HG03025 (cell line): ENCODE data around the gene SCFD2.
A peak's percentile ranks its signal among the peaks of the same experiment; 100 is the strongest.

Source experiments
- ATAC-seq: cut with Tn5 transposase; IDR thresholded peaks from one replicate; pipeline ENCODE4 v1.9.1; 2021; ENCODE audit warnings: mild to moderate bottlenecking, moderate library complexity; ENCODE audit not compliant: unreplicated experiment, low FRiP score

The SCFD2 gene

GRCh38 chr4:52912608-52913007 is 453.3 kb downstream of the SCFD2 start:
- ATAC-seq = no peak

DNA sequence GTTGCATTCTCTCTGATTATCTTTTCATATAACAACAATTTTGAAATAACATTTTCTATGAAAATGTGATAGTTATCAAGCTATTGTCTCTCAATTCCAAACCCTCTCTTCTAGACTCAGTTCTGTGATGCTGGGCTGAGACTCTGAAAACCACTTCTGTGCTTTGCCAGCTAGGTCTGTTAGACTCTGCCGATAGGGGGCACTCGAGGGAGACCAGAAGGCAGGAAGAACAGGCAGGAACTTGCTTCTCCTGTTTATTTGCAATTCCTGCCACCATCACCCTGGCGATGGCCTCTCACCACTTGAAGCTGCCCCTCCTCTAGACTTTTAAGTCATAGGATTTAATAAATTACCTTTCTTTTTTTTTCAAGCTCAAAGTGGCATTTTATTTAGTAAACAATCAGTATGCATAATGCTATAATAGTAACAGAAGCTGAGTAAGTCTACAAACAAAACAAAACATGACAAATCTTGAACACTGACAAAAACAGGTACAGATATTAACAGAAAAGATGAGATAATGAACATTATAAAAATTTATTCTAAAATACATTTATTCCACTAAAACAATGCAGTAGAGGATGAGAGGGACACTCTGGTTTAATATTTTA is 454.1 kb downstream of the SCFD2 start:
- peak; percentile 69 for ATAC-seq

- no peak for ATAC-seq
Observed at GRCh38 chr4:52910115-52910514, 455.7 kb downstream of the SCFD2 start.

DNA sequence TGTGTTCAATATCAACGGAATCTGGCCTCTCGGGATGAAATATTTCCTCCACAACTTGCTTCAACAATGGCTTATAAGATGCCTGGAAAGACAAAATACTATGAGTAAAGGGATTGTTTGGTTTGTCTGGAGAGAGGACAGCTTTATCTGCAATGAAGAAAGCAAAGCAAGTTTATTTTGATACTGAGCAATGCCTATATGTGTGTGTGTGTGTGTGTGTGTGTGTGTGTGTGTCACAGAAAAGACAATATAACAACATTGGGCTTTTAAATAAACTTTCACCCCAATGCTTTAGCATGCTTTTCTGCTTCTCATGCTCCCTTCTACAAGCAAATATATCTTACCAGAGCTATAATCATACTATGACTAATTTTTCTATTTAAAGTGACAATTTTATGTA is 458.4 kb downstream of the SCFD2 start:
- ATAC-seq = no peak

DNA sequence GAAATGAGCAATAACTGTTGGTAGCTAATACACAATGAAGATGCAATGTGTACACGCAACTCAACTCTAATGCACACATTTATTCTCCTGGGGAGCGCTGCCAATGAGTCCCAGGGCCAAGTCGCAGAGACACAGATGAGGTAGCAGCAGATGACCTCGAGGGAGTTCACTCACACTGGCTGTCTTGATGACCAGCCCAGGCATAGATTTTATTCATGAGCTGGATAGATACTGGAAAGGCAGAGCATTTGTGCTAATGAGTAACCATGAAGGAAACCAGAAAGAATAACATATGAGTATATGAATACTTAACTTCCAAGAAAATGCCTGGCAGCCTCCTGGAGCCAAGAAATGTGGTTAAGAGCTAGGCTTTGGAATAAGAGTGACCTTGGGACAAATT is 461.4 kb downstream of the SCFD2 start:
- no peak for ATAC-seq

- peak; percentile 63 for ATAC-seq
Observed at GRCh38 chr4:52903273-52903672, 462.6 kb downstream of the SCFD2 start.

DNA sequence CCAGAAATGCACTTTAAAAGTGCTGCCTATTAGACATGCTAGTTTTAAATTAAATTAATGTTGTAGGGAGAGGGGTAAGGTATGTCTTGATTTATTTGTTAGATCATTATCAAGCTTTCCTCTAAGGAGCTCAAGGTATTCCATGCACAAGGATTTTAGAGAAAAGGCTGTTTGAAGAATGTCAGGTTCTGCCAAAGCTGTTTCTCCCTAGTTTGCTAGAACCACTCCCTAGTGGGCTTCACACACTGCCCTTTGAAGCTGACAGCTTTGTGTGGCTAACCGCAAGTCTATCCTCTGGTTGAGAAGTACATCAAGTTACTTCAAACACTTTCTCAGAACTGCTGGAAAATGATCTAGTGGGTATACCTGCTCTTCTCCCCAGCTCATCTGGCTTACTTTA is 471.4 kb downstream of the SCFD2 start:
- ATAC-seq = no peak

DNA sequence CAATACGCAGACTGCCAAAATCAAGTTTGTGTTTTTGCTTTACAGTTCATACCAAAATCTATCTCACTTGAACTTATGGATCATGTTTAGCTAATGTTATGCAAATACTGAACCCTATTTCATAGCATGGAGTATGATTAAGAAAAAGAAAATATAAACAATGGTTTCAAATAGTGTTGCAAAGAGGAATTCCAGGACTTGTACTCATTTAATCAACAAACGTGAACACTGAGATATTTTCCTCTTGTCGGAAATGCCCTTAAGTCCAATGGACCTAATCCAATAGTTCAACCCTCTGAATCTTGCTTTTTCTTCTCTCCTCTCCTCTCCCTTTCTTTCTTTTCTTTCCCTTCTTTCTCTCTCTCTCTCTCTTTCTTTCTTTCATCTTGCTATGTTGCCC is 473.0 kb downstream of the SCFD2 start:
- ATAC-seq = no peak

DNA sequence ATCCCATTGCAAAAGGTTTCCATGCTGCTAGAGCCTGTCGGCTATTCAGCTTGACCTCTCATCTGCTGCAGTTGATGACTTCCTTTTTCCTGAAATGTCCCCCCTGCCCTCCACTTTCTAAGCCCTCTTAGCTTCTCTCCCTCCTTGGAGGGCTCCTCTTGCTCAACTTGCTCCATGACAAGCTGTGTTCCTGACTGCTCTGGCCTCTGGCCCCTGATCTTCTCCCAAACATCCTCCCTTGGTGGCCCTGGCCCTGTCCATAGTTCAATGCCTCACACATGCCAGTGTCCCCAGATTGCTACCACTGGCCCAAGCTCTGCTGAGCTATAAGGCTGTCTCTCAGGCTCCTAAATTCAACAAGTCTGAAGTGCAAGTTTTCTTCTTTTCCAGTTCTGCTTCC is 474.1 kb downstream of the SCFD2 start:
- no peak for ATAC-seq

DNA sequence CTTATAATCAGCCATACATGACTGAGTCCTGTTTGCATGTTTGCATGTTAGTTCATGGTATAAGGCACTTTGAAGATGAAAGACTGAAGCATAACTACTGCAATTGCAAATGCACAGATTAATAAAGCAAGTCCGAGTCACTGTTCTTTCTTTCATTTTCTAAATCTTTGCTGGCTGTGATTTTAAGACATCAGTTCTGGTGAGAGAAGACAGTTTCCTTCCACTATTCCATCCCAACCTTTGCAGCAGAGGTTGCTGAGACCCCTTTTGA is 475.4 kb downstream of the SCFD2 start:
- ATAC-seq = no peak

DNA sequence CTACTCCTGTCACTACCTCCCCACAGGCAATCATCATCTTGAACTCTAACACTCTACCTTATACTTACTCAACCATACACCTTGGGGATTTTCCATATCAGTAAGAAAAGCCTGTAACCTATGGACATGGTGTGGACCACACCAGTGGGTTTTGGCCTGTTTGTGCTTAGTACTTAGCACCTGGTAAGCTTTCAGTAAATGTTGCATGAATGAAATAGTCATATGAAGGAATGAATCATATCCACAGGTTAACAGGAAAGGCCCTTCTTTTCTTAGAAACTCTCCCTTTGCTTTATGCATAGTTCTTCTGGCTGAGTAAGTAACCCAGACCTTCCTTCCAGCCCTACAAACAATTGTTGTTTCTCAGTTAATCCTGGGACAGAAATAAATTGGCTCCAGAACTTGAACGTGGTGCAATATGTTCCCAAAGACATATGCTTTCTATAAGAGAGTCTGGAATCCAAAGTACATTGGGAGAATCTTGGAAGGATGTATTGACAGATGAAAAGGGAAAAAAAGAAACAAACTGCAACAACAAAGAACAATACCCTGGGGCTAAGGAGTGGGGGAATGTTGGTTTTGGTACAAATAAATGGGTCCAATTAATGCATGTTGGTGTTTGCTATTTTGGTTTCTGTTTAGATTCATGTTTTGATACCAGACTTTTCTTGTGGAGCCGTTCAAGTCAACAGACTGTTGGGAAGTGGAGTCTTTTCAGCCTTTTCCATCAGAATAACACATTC is 475.9 kb downstream of the SCFD2 start:
- ATAC-seq = no peak

DNA sequence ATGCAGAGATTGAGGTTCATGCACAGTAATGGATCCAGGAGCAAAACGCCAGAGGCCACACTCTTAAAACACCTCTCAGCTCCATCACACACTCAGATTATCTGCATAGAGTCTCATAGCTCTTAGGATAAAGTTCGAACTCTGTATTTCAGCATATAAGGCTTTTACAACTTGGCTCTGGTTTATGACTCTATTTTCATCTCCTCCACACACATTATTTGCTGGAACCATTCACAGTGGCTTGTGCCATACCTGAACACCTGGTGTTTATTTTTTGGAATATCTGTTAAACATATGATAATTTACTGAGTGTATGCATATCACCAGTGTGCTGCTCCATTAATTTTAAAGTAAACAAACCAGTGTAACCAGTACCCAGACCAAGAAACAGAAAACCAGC is 476.5 kb downstream of the SCFD2 start:
- ATAC-seq = no peak

GRCh38 chr4:52884994-52885393 is 480.9 kb downstream of the SCFD2 start:
- no peak for ATAC-seq

DNA sequence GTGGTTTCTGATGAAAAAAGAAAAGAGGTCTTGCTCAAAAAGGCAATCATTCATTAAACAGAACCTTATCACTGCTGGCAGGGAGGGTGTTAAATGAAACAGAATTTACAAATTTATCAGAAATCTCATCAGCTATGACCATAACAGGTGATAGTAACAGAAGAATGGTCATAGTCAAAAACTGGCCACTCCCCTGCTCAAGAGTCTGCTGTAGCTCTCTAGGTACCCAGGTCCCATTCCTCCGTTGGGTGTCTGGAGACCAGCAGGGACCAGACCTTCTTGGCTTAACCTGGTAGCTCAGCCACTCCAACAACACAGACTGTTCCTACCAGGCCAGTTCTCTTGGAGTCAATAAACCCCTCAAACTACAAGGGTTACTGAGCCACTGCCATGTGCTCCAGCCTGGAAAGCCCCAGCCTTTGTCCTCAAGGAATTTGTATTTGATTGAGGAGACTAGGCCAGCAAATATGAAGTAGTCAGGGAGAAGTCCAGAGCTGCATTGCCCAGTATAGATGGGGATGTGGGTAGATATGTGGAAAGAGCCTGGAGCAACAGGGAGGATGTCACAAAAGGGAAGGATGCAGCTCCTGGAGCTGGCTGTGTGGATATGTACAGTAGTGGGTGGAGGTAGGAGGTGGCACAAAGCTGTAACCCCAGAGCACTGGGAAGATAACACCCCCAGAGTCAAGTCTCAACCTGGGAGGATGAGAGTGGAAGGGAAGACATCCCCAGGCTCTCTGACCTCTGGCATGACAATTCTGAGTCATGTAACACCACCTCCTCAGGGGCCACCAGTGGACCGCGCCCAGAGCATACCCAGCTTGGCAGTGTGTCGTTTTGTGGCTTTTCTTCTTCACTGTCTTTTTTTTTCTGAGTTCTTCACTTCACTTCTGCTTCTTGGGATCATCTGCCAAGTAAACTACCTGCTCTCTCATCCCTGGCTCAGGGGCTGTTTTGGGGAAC is 481.9 kb downstream of the SCFD2 start:
- ATAC-seq = no peak

GRCh38 chr4:52883183-52883621 is 482.7 kb downstream of the SCFD2 start:
- ATAC-seq = no peak

DNA sequence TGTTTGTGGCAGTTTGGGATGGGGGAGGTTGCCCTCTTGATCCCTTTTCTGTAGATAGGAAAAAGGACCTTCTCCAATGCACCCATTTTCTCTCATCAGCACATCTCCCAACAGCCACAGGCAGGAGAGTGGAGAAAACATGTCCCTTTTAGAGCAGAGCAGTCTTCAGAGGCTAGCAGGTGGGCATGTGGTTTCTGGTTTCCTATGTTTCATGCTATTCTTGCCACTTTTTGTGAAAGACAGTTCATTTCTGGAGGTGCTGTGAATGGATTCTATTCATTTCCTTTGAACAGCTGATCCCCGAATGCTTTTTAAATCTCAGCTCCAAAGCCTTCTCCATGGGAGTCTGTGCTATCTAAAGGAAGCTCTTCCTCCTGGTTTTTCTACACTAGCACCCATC is 484.9 kb downstream of the SCFD2 start:
- no peak for ATAC-seq

- ATAC-seq = no peak
Observed at GRCh38 chr4:52879471-52879870, 486.4 kb downstream of the SCFD2 start.

DNA sequence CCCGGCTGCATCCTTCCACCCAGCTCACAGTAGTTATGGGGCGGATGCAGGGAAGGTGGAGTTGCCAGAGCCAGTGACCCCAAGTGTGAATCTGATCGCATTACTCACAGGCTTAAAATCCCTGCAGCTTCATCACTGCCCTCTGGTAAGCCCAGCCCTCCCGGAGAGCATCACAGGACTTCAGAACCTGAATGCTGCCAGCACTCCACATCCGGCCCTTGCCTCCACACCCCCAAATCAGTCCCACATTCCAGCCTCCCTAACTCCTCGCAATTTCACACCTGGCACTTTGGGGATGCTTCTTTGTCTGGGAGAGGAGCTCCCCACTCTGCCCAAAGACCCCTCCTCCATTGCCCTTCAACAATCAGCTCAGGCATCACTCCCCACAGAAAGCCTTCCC is 488.2 kb downstream of the SCFD2 start:
- no peak for ATAC-seq

DNA sequence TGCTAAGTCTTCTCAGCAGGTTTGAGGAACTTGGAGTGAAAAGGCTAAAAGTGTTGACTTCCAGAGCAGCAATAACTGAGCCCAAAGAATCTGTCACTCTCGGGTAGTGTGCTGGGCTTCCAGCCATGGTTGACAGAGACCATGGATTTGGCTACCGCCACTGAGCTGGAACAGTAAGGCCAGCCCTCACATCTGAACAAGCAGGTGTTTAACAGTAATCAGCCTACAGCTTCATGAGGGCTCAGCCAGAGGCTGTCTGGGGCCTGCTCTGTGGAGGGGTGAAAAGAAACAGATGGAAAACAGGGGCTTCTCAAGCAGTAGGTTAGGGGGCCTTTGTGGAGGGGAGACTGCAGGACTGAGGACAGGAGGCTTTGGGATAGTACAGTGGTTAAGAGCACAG is 488.8 kb downstream of the SCFD2 start:
- ATAC-seq = no peak

- ATAC-seq = no peak
Observed at GRCh38 chr4:52876069-52876468, 489.8 kb downstream of the SCFD2 start.

GRCh38 chr4:52874948-52875347 is 490.9 kb downstream of the SCFD2 start:
- no peak for ATAC-seq
